ENCODE measurements around the gene NSMCE1. TPM values are rescaled to one million over a fixed set of nuclear protein-coding genes. Genes with fewer than 3 reads are reported as not detected.
"Not testable (repeated sequence)": the region's sequence is repeated elsewhere in the genome, so short reads cannot be mapped to it uniquely, and the experiment has no call there.

The NSMCE1 gene
- total RNA-seq, 6 experiments from 2014 or later: 23.7 to 42.3 (median 33.1) TPM

GRCh38 chr16:27205423-27206065, 63.0 kb downstream of the NSMCE1 start:
- Histone ChIP-seq H3K27me3 (no peaks in the 10 kb centered on the region), H3K36me3 (peaks cover 0 to 2% (median 0%) of the 10 kb centered on the region in 4 donors), H3K27ac (peak overlapping the region in 1 of 3 donors; percentile 97), H3K4me1 (peaks cover 0 to 46% (median 19%) of the 10 kb centered on the region in 4 donors), H3K4me3 (no peak overlapping the region), H3K9me3 (no peaks in the 10 kb centered on the region)
- TF ChIP-seq POLR2A (IDR thresholded peaks at IDR 0.05): no peak
- no peak for TF ChIP-seq CTCF (IDR thresholded peaks at IDR 0.05)
- ATAC-seq: no peak
- intact Hi-C loops (cut with DNase I): no loop called here
- DNase-seq: no peak
- WGBS (ENCODE audit: insufficient coverage, low coverage, low lambda C conversion rate, missing lambda C conversion rate): 84% methylated on average over 7 of the region's 10 CpGs

- Histone ChIP-seq H3K9me3 (no peaks in the 10 kb centered on the region), H3K36me3 (no peaks in the 10 kb centered on the region), H3K4me3 (peak overlapping the region; percentile 58 to 85 (median 67)), H3K27me3 (no peaks in the 10 kb centered on the region), H3K27ac (peak overlapping the region; percentile 95 to 97 (median 96)), H3K4me1 (peaks cover 0 to 43% (median 17%) of the 10 kb centered on the region in 4 donors)
- intact Hi-C loops (cut with DNase I): no loop called here
- 18% methylated on average over 11 of the region's 14 CpGs for WGBS (ENCODE audit: insufficient coverage, low coverage, low lambda C conversion rate, missing lambda C conversion rate)
- DNase-seq: no peak
- no peak for TF ChIP-seq CTCF (IDR thresholded peaks at IDR 0.05)
- no peak for TF ChIP-seq POLR2A (IDR thresholded peaks at IDR 0.05)
- peak in 2 of 4 donors; percentile 2 to 6 for ATAC-seq
Measured at GRCh38 chr16:27204312-27204915, 64.2 kb downstream of the NSMCE1 start.

- WGBS (ENCODE audit: insufficient coverage, low coverage, low lambda C conversion rate, missing lambda C conversion rate): 0% methylated on average over 20 of the region's 70 CpGs
- Histone ChIP-seq H3K36me3 (no peaks in the 10 kb centered on the region), H3K4me3 (peak within 1 kb of the TSS; percentile 58 to 85 (median 67)), H3K27ac (peak within 1 kb of the TSS; percentile 95 to 97 (median 96)), H3K27me3 (no peaks in the 10 kb centered on the region), H3K4me1 (peaks cover 0 to 36% (median 14%) of the 10 kb centered on the region in 4 donors), H3K9me3 (no peaks in the 10 kb centered on the region)
- intact Hi-C loops (cut with DNase I): no loop called here
- DNase-seq (peak; percentile 99 to 100 (median 100)), ATAC-seq (peak; percentile 82 to 93 (median 91))
- peak; percentile 89 for TF ChIP-seq POLR2A (IDR thresholded peaks at IDR 0.05)
- no peak for TF ChIP-seq CTCF (IDR thresholded peaks at IDR 0.05)
Measured at GRCh38 chr16:27203507-27204311, 64.9 kb downstream of the NSMCE1 start, which contains the start of gene KDM8. Gene KDM8, plus strand, starts transcription at chr16:27203526. Its CDS starts 6,598 bp downstream, at chr16:27210124.

GRCh38 chr16:27202923-27203506, 65.6 kb downstream of the NSMCE1 start:
- peak overlapping the region; percentile 95 to 97 (median 96) for H3K27ac ChIP-seq
- TF ChIP-seq CTCF (IDR thresholded peaks at IDR 0.05) (no peak), POLR2A (IDR thresholded peaks at IDR 0.05) (no peak)
- 18% methylated on average over 16 of the region's 19 CpGs for WGBS (ENCODE audit: insufficient coverage, low coverage, low lambda C conversion rate, missing lambda C conversion rate)
- H3K4me1 ChIP-seq: peaks cover 0 to 29% (median 11%) of the 10 kb centered on the region in 4 donors
- no peaks in the 10 kb centered on the region for H3K27me3 ChIP-seq
- DNase-seq (peak; percentile 93 to 95 (median 95)), ATAC-seq (peak; percentile 82 to 88 (median 84))
- intact Hi-C loops (cut with DNase I): no loop called here
- H3K36me3 ChIP-seq: no peaks in the 10 kb centered on the region
- H3K4me3 ChIP-seq: peak overlapping the region; percentile 58 to 85 (median 67)
- H3K9me3 ChIP-seq: no peaks in the 10 kb centered on the region

GRCh38 chr16:27200914-27201313, 67.7 kb downstream of the NSMCE1 start:
- ATAC-seq; H3K27ac ChIP-seq; H3K9me3 ChIP-seq; DNase-seq; H3K36me3 ChIP-seq; H3K27me3 ChIP-seq; H3K4me3 ChIP-seq; intact Hi-C loops (cut with DNase I): not testable (repeated sequence)
- H3K4me1 ChIP-seq: peaks cover 0 to 20% (median 8%) of the 10 kb centered on the region in 4 donors
- WGBS (ENCODE audit: insufficient coverage, low coverage, low lambda C conversion rate, missing lambda C conversion rate): 81% methylated on average over 3 of the region's 3 CpGs
